A549 (cell line): ENCODE data around the gene PLK5. TPM values are rescaled to one million over a fixed set of nuclear protein-coding genes. Genes with fewer than 3 reads are reported as not detected.

Experiments used
- ATOH8 ChIP-seq: fragments of 250-450 bp; sonication (Bioruptor Pico); IDR thresholded peaks from 2 replicates; pipeline ENCODE4 v1.5.0; 2020; ENCODE audit warnings: low read depth, mild to moderate bottlenecking, moderate library complexity
- BCL3 ChIP-seq: fragments of >200 bp; sonication (Bioruptor Twin); formaldehyde crosslinking; IDR thresholded peaks from 3 replicates; pipeline ENCODE4 v1.6.1; 2016
- BHLHE40 ChIP-seq: IDR thresholded peaks from 2 replicates; pipeline ENCODE4 v1.6.1; 2012; ENCODE audit warnings: low read depth, low read length, inconsistent platforms
- CBX2 ChIP-seq: fragments of 200-600 bp; sonication (generic); IDR thresholded peaks from 2 replicates; pipeline ENCODE4 v1.6.1; 2016; ENCODE audit warnings: low read depth, mild to moderate bottlenecking, borderline replicate concordance
- CHD2 ChIP-seq: fragments of 150-350 bp; IDR thresholded peaks from 2 replicates; pipeline ENCODE4 v1.6.1; 2014; ENCODE audit warnings: low read length; ENCODE audit not compliant: partially characterized antibody
- CHD4 ChIP-seq: fragments of 200-600 bp; sonication (generic); IDR thresholded peaks from 2 replicates; pipeline ENCODE4 v1.6.1; 2016; ENCODE audit warnings: antibody characterized with exemption, mild to moderate bottlenecking, borderline replicate concordance
- EHF ChIP-seq: fragments of 250-450 bp; sonication (Bioruptor Pico); IDR thresholded peaks from 2 replicates; pipeline ENCODE4 v1.5.0; 2020; ENCODE audit warnings: mild to moderate bottlenecking
- ESRRA ChIP-seq: fragments of 150-350 bp; IDR thresholded peaks from 2 replicates; pipeline ENCODE4 v1.6.1; 2014; ENCODE audit warnings: mild to moderate bottlenecking, low read length, borderline replicate concordance
- FOSB ChIP-seq: fragments of 250-450 bp; sonication (Bioruptor Pico); IDR thresholded peaks from 2 replicates; pipeline ENCODE4 v1.5.0; 2020; ENCODE audit warnings: mild to moderate bottlenecking, moderate library complexity
- GATA3 ChIP-seq: IDR thresholded peaks from 2 replicates; pipeline ENCODE4 v1.6.1; 2012; ENCODE audit warnings: borderline replicate concordance
- HDAC2 ChIP-seq: fragments of 200-600 bp; sonication (generic); IDR thresholded peaks from 2 replicates; pipeline ENCODE4 v1.6.1; 2016
- HMGXB4 ChIP-seq: fragments of 250-450 bp; sonication (Bioruptor Pico); IDR thresholded peaks from 2 replicates; pipeline ENCODE4 v1.5.0; 2021; ENCODE audit warnings: mild to moderate bottlenecking, moderate library complexity, borderline replicate concordance
- HOXA7 ChIP-seq: fragments of 250-450 bp; sonication (Bioruptor Pico); IDR thresholded peaks from 2 replicates; pipeline ENCODE4 v1.5.0; 2020; ENCODE audit warnings: mild to moderate bottlenecking, moderate library complexity
- KDM1A ChIP-seq: fragments of 200-600 bp; sonication (generic); IDR thresholded peaks from 2 replicates; pipeline ENCODE4 v1.6.1; 2016; ENCODE audit warnings: low read depth, mild to moderate bottlenecking
- KDM5A ChIP-seq: fragments of 200-600 bp; sonication (generic); IDR thresholded peaks from 2 replicates; pipeline ENCODE4 v1.6.1; 2016; ENCODE audit warnings: antibody characterized with exemption, mild to moderate bottlenecking
- MAFK ChIP-seq: fragments of 450-650 bp; IDR thresholded peaks from 2 replicates; pipeline ENCODE4 v1.6.1; 2014; ENCODE audit not compliant: partially characterized antibody
- MAX ChIP-seq: IDR thresholded peaks from 2 replicates; pipeline ENCODE4 v1.6.1; 2012
- MAZ ChIP-seq: fragments of 150-350 bp; IDR thresholded peaks from 2 replicates; pipeline ENCODE4 v1.6.1; 2014; ENCODE audit warnings: antibody characterized with exemption, low read depth, low read length, borderline replicate concordance
- MYC ChIP-seq: IDR thresholded peaks from 2 replicates; pipeline ENCODE4 v1.6.1; 2012; ENCODE audit warnings: mild to moderate bottlenecking, inconsistent platforms, low read length, improper control_type of control experiment, borderline replicate concordance
- NR3C1 ChIP-seq: fragments of >200 bp; sonication (Bioruptor Twin); formaldehyde crosslinking; IDR thresholded peaks from 3 replicates; pipeline ENCODE4 v1.6.1; 2017
- PBX3 ChIP-seq: IDR thresholded peaks from 2 replicates; pipeline ENCODE4 v1.6.1; 2012
- PHF8 ChIP-seq: fragments of 200-600 bp; sonication (generic); IDR thresholded peaks from 2 replicates; pipeline ENCODE4 v1.6.1; 2016; ENCODE audit warnings: low read depth, mild to moderate bottlenecking, antibody characterized with exemption, moderate library complexity, borderline replicate concordance
- POLR2A ChIP-seq: IDR thresholded peaks from 2 replicates; pipeline ENCODE4 v1.6.1; 2012; ENCODE audit warnings: mild to moderate bottlenecking, low read length
- RAD21 ChIP-seq, 2 experiments: fragments of >200 bp in 1 of 2; sonication (Bioruptor Twin) in 1 of 2; formaldehyde crosslinking in 1 of 2; IDR thresholded peaks in 1 of 2; conservative IDR thresholded peaks in 1 of 2; 2 replicates in 1 of 2; 3 replicates in 1 of 2; pipeline ENCODE4 v1.6.1; 2012 to 2018; ENCODE audit warnings: inconsistent platforms in 1 of 2
- REST ChIP-seq: fragments of 200-600 bp; sonication (generic); IDR thresholded peaks from 2 replicates; pipeline ENCODE4 v1.6.1; 2016; ENCODE audit warnings: antibody characterized with exemption, mild to moderate bottlenecking, moderate library complexity
- RFX5 ChIP-seq: fragments of 450-650 bp; IDR thresholded peaks from 2 replicates; pipeline ENCODE4 v1.7.1; 2014; ENCODE audit warnings: antibody characterized with exemption, mild to moderate bottlenecking, moderate library complexity
- SMC3 ChIP-seq: fragments of >200 bp; sonication (Bioruptor Twin); formaldehyde crosslinking; IDR thresholded peaks from 3 replicates; pipeline ENCODE4 v1.6.1; 2018; ENCODE audit warnings: inconsistent platforms
- USF2 ChIP-seq: fragments of 450-650 bp; IDR thresholded peaks from 2 replicates; pipeline ENCODE4 v1.6.1; 2014; ENCODE audit warnings: antibody characterized with exemption
- ZNF302 ChIP-seq: fragments of 250-450 bp; sonication (Bioruptor Pico); IDR thresholded peaks from 2 replicates; pipeline ENCODE4 v1.9.0; 2021; ENCODE audit warnings: inconsistent platforms, mild to moderate bottlenecking, moderate library complexity
- polyA plus RNA-seq, 4 experiments: library from polyadenylated mRNA; depleted of rRNA in 3 of 4; stranded (reverse); fragments of >200 nt; fragmentation: RNase III in 1 of 4; extraction: RNeasy Plus Mini Kit Qiagen cat#74134 plus additional on column Dnase treatment in 1 of 4; gene quantifications; 2 replicates in 3 of 4; 3 replicates in 1 of 4; pipeline ENCODE4 v1.2.3, GENCODE V29; 2011 to 2017

PLK5 gene
- polyA plus RNA-seq, 2 of the 4 experiments (the other 2 are of a cell fraction) = not detected

GRCh38 chr19:1478934-1479707 is 44.8 kb upstream of the PLK5 start, which contains the start of gene C19orf25 (continued):
- TF ChIP-seq KDM5A (no peak), BHLHE40 (no peak), CHD4 (peak; percentile 38; the same call in 1 of the 2 replicates), EHF (CRISPR knock-in tag) (no peak), PBX3 (peak; percentile 66), ZNF302 (no peak), FOSB (CRISPR knock-in tag) (no peak), PHF8 (no peak), ESRRA (no peak), NR3C1 (no peak), RFX5 (no peak), POLR2A (peak; percentile 50), MAFK (no peak), HOXA7 (CRISPR knock-in tag) (no peak), MYC (no peak), BCL3 (peak; percentile 51; the same call in 1 of the 3 replicates), CHD2 (no peak), KDM1A (peak; percentile 68), HMGXB4 (CRISPR knock-in tag) (no peak), CBX2 (no peak), USF2 (peak; percentile 92), MAX (peak; percentile 86), HDAC2 (0 out of 2 replicates have a peak, but pooled peaks have one; percentile 29), MAZ (no peak), ATOH8 (CRISPR knock-in tag) (no peak), GATA3 (no peak), REST (no peak), SMC3 (no peak), RAD21 (conservative IDR thresholded peaks at IDR 0.05 in 1 of 2, IDR thresholded peaks at IDR 0.05 in 1 of 2) (no peak)
- TF ChIP-seq, all 56 proteins: peak for 12
